IPS-20b (cell line): ENCODE results near the gene CCDC91.
"Not testable (repeated sequence)": the region's sequence is repeated elsewhere in the genome, so short reads cannot be mapped to it uniquely, and the experiment has no call there.

Experiments
- H3K27ac ChIP-seq: one replicate; pipeline ENCODE4 v1.5.1; 2013; ENCODE audit warnings: low read length
- H3K27me3 ChIP-seq: 2 replicates; pipeline ENCODE4 v1.6.1; 2013; ENCODE audit warnings: mild to moderate bottlenecking, low read length, inconsistent platforms; ENCODE audit not compliant: insufficient read depth
- H3K36me3 ChIP-seq: 2 replicates; pipeline ENCODE4 v1.6.1; 2013; ENCODE audit warnings: low read depth, mild to moderate bottlenecking, inconsistent platforms, low read length, moderate library complexity; ENCODE audit not compliant: insufficient read depth
- H3K4me1 ChIP-seq: 2 replicates; pipeline ENCODE4 v1.6.1; 2013; ENCODE audit warnings: mild to moderate bottlenecking, control low read depth, inconsistent platforms, low read length, moderate library complexity; ENCODE audit not compliant: insufficient read depth
- H3K4me3 ChIP-seq: 2 replicates; pipeline ENCODE4 v1.5.1; 2013; ENCODE audit warnings: mild to moderate bottlenecking, low read length, inconsistent platforms
- H3K9ac ChIP-seq: 2 replicates; pipeline ENCODE4 v1.6.1; 2013; ENCODE audit warnings: low read depth, mild to moderate bottlenecking, inconsistent platforms, low read length, moderate library complexity
- H3K9me3 ChIP-seq: 2 replicates; pipeline ENCODE4 v1.6.1; 2013; ENCODE audit warnings: mild to moderate bottlenecking, low read depth, low read length, inconsistent platforms; ENCODE audit not compliant: insufficient read depth

The CCDC91 gene

GRCh38 chr12:28308891-28309290 is 118.6 kb downstream of the CCDC91 start:
- Histone ChIP-seq H3K9me3 (no peaks in the 10 kb centered on the region), H3K9ac (no peak overlapping the region), H3K4me1 (peaks cover 8% of the 10 kb centered on the region), H3K36me3 (peaks cover 9% of the 10 kb centered on the region; the same call in 1 of the 2 replicates), H3K27me3 (no peaks in the 10 kb centered on the region), H3K4me3 (no peak overlapping the region), H3K27ac (no peak overlapping the region)

- H3K27me3 ChIP-seq: no peaks in the 10 kb centered on the region
- no peak overlapping the region for H3K9ac ChIP-seq
- peaks cover 8% of the 10 kb centered on the region for H3K4me1 ChIP-seq
- peaks cover 3% of the 10 kb centered on the region; the same call in 1 of the 2 replicates for H3K36me3 ChIP-seq
- H3K4me3 ChIP-seq: no peak overlapping the region
- no peaks in the 10 kb centered on the region for H3K9me3 ChIP-seq
- H3K27ac ChIP-seq: no peak overlapping the region
Observed at GRCh38 chr12:28313631-28314030, 123.4 kb downstream of the CCDC91 start.

GRCh38 chr12:28316049-28316448 is 125.8 kb downstream of the CCDC91 start:
- no peaks in the 10 kb centered on the region for H3K9me3 ChIP-seq
- H3K36me3 ChIP-seq: no peaks in the 10 kb centered on the region
- H3K9ac ChIP-seq: no peak overlapping the region
- no peaks in the 10 kb centered on the region for H3K27me3 ChIP-seq
- H3K4me1 ChIP-seq: peaks cover 16% of the 10 kb centered on the region
- H3K4me3 ChIP-seq: no peak overlapping the region
- H3K27ac ChIP-seq: no peak overlapping the region

- Histone ChIP-seq H3K36me3 (no peaks in the 10 kb centered on the region), H3K27ac (no peak overlapping the region)
Observed at GRCh38 chr12:28318273-28318672, 128.0 kb downstream of the CCDC91 start.

GRCh38 chr12:28320353-28320752 is 130.1 kb downstream of the CCDC91 start:
- Histone ChIP-seq H3K9me3 (no peaks in the 10 kb centered on the region), H3K36me3 (no peaks in the 10 kb centered on the region), H3K4me1 (peaks cover 12% of the 10 kb centered on the region; the same call in 1 of the 2 replicates), H3K9ac (no peak overlapping the region), H3K27ac (no peak overlapping the region), H3K4me3 (no peak overlapping the region), H3K27me3 (no peaks in the 10 kb centered on the region)

More at GRCh38 chr12:28318273-28318672, 128.0 kb downstream of the CCDC91 start:
- no peak overlapping the region for H3K9ac ChIP-seq
- H3K4me3 ChIP-seq: no peak overlapping the region
- no peaks in the 10 kb centered on the region for H3K9me3 ChIP-seq
- H3K4me1 ChIP-seq: peaks cover 12% of the 10 kb centered on the region; the same call in 1 of the 2 replicates
- H3K27me3 ChIP-seq: no peaks in the 10 kb centered on the region

GRCh38 chr12:28327722-28328121 is 137.5 kb downstream of the CCDC91 start:
- H3K4me1 ChIP-seq: no peaks in the 10 kb centered on the region
- no peaks in the 10 kb centered on the region for H3K36me3 ChIP-seq
- H3K9me3 ChIP-seq: no peaks in the 10 kb centered on the region
- H3K27ac ChIP-seq: no peak overlapping the region
- H3K27me3 ChIP-seq: no peaks in the 10 kb centered on the region
- H3K4me3 ChIP-seq: no peak overlapping the region
- H3K9ac ChIP-seq: no peak overlapping the region

- H3K9ac ChIP-seq: no peak overlapping the region
- no peaks in the 10 kb centered on the region for H3K27me3 ChIP-seq
- no peak overlapping the region for H3K27ac ChIP-seq
- H3K4me1 ChIP-seq: no peaks in the 10 kb centered on the region
- H3K36me3 ChIP-seq: no peaks in the 10 kb centered on the region
- no peaks in the 10 kb centered on the region for H3K9me3 ChIP-seq
- no peak overlapping the region for H3K4me3 ChIP-seq
Observed at GRCh38 chr12:28328967-28329366, 138.7 kb downstream of the CCDC91 start.

- H3K4me3 ChIP-seq, H3K27ac ChIP-seq, H3K27me3 ChIP-seq, H3K9ac ChIP-seq, H3K9me3 ChIP-seq, H3K36me3 ChIP-seq, H3K4me1 ChIP-seq: not testable (repeated sequence)
Observed at GRCh38 chr12:28329727-28330126, 139.5 kb downstream of the CCDC91 start.

GRCh38 chr12:28330232-28330631 is 140.0 kb downstream of the CCDC91 start:
- not testable (repeated sequence) for H3K4me1 ChIP-seq, H3K27ac ChIP-seq, H3K36me3 ChIP-seq, H3K9ac ChIP-seq, H3K27me3 ChIP-seq, H3K9me3 ChIP-seq, H3K4me3 ChIP-seq

- Histone ChIP-seq H3K27me3 (no peaks in the 10 kb centered on the region), H3K36me3 (no peaks in the 10 kb centered on the region), H3K4me3 (no peak overlapping the region)
Observed at GRCh38 chr12:28331130-28331529, 140.9 kb downstream of the CCDC91 start.

GRCh38 chr12:28340261-28341045 is 150.2 kb downstream of the CCDC91 start:
- Histone ChIP-seq H3K4me3 (no peak overlapping the region), H3K9me3 (no peaks in the 10 kb centered on the region), H3K9ac (no peak overlapping the region), H3K27me3 (no peaks in the 10 kb centered on the region), H3K36me3 (no peaks in the 10 kb centered on the region), H3K4me1 (no peaks in the 10 kb centered on the region), H3K27ac (no peak overlapping the region)

More at GRCh38 chr12:28331130-28331529, 140.9 kb downstream of the CCDC91 start:
- H3K9me3 ChIP-seq: no peaks in the 10 kb centered on the region
- no peaks in the 10 kb centered on the region for H3K4me1 ChIP-seq
- H3K9ac ChIP-seq: no peak overlapping the region
- H3K27ac ChIP-seq: no peak overlapping the region

GRCh38 chr12:28343713-28344112 is 153.5 kb downstream of the CCDC91 start:
- no peak overlapping the region for H3K27ac ChIP-seq
- no peak overlapping the region for H3K4me3 ChIP-seq
- no peaks in the 10 kb centered on the region for H3K36me3 ChIP-seq
- H3K9ac ChIP-seq: no peak overlapping the region
- no peaks in the 10 kb centered on the region for H3K4me1 ChIP-seq
- no peaks in the 10 kb centered on the region for H3K9me3 ChIP-seq
- H3K27me3 ChIP-seq: no peaks in the 10 kb centered on the region
